Stimulated activated naive B cell treated with anti-CD40 and anti-IgM and Interleukin-4, amounts not matched to agents 10 μg/mL and 1 μg/mL and 100 μg/mL, for 72 hours (primary cell): ENCODE data around the gene ABCC6.
A peak's percentile ranks its signal among the peaks of the same experiment; 100 is the strongest.

Experiments used
- ATAC-seq, 2 donors: fragments of 150-1000 bp; cut with Tn5 transposase; replicated peaks; 2 replicates each; pipeline ENCODE4 v1.10.0; 2021; ENCODE audit warnings: moderate library complexity in 1 of 2
- DNase-seq: peaks from one replicate; pipeline ENCODE4 v3.0.0; 2021
- H3K27ac Mint-ChIP-seq: one replicate; pipeline ENCODE4 v1.8.0; 2022; ENCODE audit warnings: mild to moderate bottlenecking, mixed read lengths
- H3K27me3 Mint-ChIP-seq, 2 donors: one replicate each; pipeline ENCODE4 v1.8.0; 2022; ENCODE audit warnings: mixed read lengths in 2 of 2
- H3K36me3 Mint-ChIP-seq, 2 donors: one replicate each; pipeline ENCODE4 v1.8.0; 2022; ENCODE audit warnings: mixed read lengths in 2 of 2, mild to moderate bottlenecking in 1 of 2
- H3K4me1 Mint-ChIP-seq, 2 donors: one replicate each; pipeline ENCODE4 v1.8.0; 2022; ENCODE audit warnings: mixed read lengths in 2 of 2, mild to moderate bottlenecking in 1 of 2
- H3K4me3 Mint-ChIP-seq, 2 donors: one replicate each; pipeline ENCODE4 v1.8.0; 2022; ENCODE audit warnings: mild to moderate bottlenecking in 2 of 2, mixed read lengths in 2 of 2, moderate library complexity in 1 of 2
- H3K9me3 Mint-ChIP-seq, 2 donors: one replicate each; pipeline ENCODE4 v1.8.0; 2022; ENCODE audit warnings: mixed read lengths in 2 of 2, mild to moderate bottlenecking in 1 of 2

Gene ABCC6

GRCh38 chr16:16124974-16125373 is 98.3 kb downstream of the ABCC6 start:
- peak overlapping the region; percentile 37 for H3K27ac Mint-ChIP-seq
- DNase-seq, result no peak
- peaks cover 2 to 8% of the 10 kb centered on the region in 2 donors for H3K4me1 Mint-ChIP-seq
- peaks cover 5 to 9% of the 10 kb centered on the region in 2 donors for H3K9me3 Mint-ChIP-seq
- H3K36me3 Mint-ChIP-seq, result peaks cover 52 to 65% of the 10 kb centered on the region in 2 donors
- no peak for ATAC-seq
- no peaks in the 10 kb centered on the region for H3K27me3 Mint-ChIP-seq
- H3K4me3 Mint-ChIP-seq, result no peak overlapping the region

GRCh38 chr16:16124438-16124837 is 98.9 kb downstream of the ABCC6 start:
- Mint-ChIP-seq H3K36me3 (peaks cover 55 to 69% of the 10 kb centered on the region in 2 donors), H3K27ac (peak overlapping the region; percentile 37), H3K4me3 (no peak overlapping the region), H3K9me3 (peaks cover 5 to 9% of the 10 kb centered on the region in 2 donors), H3K27me3 (no peaks in the 10 kb centered on the region), H3K4me1 (peaks cover 2 to 8% of the 10 kb centered on the region in 2 donors)
- DNase-seq (no peak), ATAC-seq (no peak)

- no peak overlapping the region for H3K27ac Mint-ChIP-seq
- ATAC-seq, result no peak
- H3K4me3 Mint-ChIP-seq, result no peak overlapping the region
- H3K4me1 Mint-ChIP-seq, result peaks cover 0 to 2% of the 10 kb centered on the region in 2 donors
- H3K27me3 Mint-ChIP-seq, result no peaks in the 10 kb centered on the region
- peaks cover 66 to 80% of the 10 kb centered on the region in 2 donors for H3K36me3 Mint-ChIP-seq
- peaks cover 5 to 13% of the 10 kb centered on the region in 2 donors for H3K9me3 Mint-ChIP-seq
- DNase-seq, result no peak
Measured at GRCh38 chr16:16122264-16122663, 101.0 kb downstream of the ABCC6 start.

- H3K9me3 Mint-ChIP-seq, result peaks cover 5 to 13% of the 10 kb centered on the region in 2 donors
- DNase-seq (no peak), ATAC-seq (no peak)
- peaks cover 72 to 85% of the 10 kb centered on the region in 2 donors for H3K36me3 Mint-ChIP-seq
- H3K4me3 Mint-ChIP-seq, result no peak overlapping the region
- H3K27me3 Mint-ChIP-seq, result no peaks in the 10 kb centered on the region
- no peak overlapping the region for H3K27ac Mint-ChIP-seq
- H3K4me1 Mint-ChIP-seq, result no peaks in the 10 kb centered on the region
Measured at GRCh38 chr16:16121185-16121727, 102.0 kb downstream of the ABCC6 start.

GRCh38 chr16:16120382-16121184 is 102.7 kb downstream of the ABCC6 start:
- ATAC-seq, result no peak
- no peak for DNase-seq
- Mint-ChIP-seq H3K9me3 (peaks cover 5 to 13% of the 10 kb centered on the region in 2 donors), H3K36me3 (peaks cover 73 to 87% of the 10 kb centered on the region in 2 donors), H3K27me3 (no peaks in the 10 kb centered on the region), H3K4me1 (no peaks in the 10 kb centered on the region), H3K27ac (peak overlapping the region; percentile 32), H3K4me3 (no peak overlapping the region)

- H3K27ac Mint-ChIP-seq, result peak overlapping the region; percentile 32
- DNase-seq (no peak), ATAC-seq (no peak)
- H3K27me3 Mint-ChIP-seq, result no peaks in the 10 kb centered on the region
- no peak overlapping the region for H3K4me3 Mint-ChIP-seq
- peaks cover 5 to 13% of the 10 kb centered on the region in 2 donors for H3K9me3 Mint-ChIP-seq
- no peaks in the 10 kb centered on the region for H3K4me1 Mint-ChIP-seq
- peaks cover 75 to 90% of the 10 kb centered on the region in 2 donors for H3K36me3 Mint-ChIP-seq
Measured at GRCh38 chr16:16120044-16120381, 103.3 kb downstream of the ABCC6 start.

- no peak overlapping the region for H3K4me3 Mint-ChIP-seq
- H3K36me3 Mint-ChIP-seq, result peaks cover 71 to 89% of the 10 kb centered on the region in 2 donors
- ATAC-seq (no peak), DNase-seq (no peak)
- no peaks in the 10 kb centered on the region for H3K4me1 Mint-ChIP-seq
- H3K27ac Mint-ChIP-seq, result no peak overlapping the region
- H3K27me3 Mint-ChIP-seq, result no peaks in the 10 kb centered on the region
- peaks cover 0 to 4% of the 10 kb centered on the region in 2 donors for H3K9me3 Mint-ChIP-seq
Measured at GRCh38 chr16:16118337-16118736, 105.0 kb downstream of the ABCC6 start.

DNA sequence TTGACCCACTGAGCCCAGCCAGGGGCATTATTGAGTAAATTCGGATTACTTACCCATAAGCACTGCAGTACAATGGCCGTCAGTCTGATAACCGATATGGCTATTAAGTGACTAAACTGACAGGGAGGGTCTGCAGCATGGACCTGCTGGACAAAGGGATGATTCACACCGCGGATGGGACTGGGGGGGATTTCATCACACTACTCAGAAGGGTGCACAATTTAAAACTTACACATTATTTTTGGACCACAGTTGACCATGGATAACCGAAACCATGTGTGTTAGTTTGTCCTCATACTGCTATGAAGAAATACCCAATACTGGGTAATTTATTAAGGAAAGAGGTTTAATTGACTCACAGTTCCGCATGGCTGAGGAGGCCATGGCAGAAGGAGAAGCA is 106.5 kb downstream of the ABCC6 start:
- Mint-ChIP-seq H3K36me3 (peaks cover 66 to 86% of the 10 kb centered on the region in 2 donors), H3K9me3 (peaks cover 0 to 4% of the 10 kb centered on the region in 2 donors), H3K27ac (no peak overlapping the region), H3K27me3 (no peaks in the 10 kb centered on the region), H3K4me3 (no peak overlapping the region), H3K4me1 (no peaks in the 10 kb centered on the region)
- ATAC-seq (no peak), DNase-seq (no peak)

DNA sequence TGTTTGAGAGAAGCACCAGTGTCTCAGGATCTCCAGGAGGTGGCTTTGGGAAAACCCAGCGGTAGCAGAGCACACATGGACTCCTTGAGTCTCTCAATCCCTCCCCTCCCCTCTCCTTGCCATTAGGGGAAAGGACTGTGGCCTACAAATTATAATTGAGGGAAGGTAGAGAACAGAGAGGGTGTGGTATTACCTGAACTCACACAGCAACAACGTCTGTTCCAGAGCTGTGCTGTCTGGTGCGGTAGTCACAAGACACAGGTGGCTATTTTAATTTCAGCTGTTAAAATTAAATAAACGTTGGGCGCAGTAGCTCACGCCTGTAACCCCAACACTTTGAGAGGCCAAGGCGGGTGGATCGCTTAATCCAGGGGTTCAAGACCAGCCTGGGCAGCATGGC is 110.2 kb downstream of the ABCC6 start:
- peaks cover 72 to 87% of the 10 kb centered on the region in 2 donors for H3K36me3 Mint-ChIP-seq
- no peaks in the 10 kb centered on the region for H3K4me1 Mint-ChIP-seq
- no peak overlapping the region for H3K27ac Mint-ChIP-seq
- no peak for DNase-seq
- no peak overlapping the region for H3K4me3 Mint-ChIP-seq
- H3K9me3 Mint-ChIP-seq, result peaks cover 0 to 3% of the 10 kb centered on the region in 2 donors
- no peak for ATAC-seq
- H3K27me3 Mint-ChIP-seq, result no peaks in the 10 kb centered on the region

DNA sequence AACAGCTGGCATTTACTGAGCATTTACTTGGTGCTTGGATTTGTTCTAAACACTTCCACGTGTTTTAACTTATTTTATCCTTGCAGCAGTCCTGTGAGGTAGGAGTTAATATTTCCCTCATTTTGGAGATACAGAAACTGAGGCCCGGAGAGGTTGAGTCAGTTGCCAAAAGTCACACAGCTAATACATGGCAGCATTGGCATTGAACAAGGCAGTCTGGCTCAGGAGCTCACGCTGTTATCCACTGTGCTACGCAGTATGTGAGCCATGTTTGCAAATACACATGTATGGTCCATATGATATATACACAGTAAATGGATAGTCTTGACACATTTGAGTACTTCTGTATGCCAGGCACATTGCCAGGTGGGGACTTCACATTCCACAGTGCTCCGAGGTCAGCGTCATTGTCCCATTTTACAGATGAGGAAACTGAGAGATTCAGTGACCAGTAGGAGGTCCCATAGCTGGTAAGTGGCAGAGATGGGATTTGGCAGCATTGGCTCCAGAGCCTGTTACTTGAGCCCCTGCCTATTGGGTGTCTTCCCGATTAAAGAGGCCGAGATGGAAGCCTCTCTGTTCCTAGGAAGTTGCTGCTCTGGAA is 110.7 kb downstream of the ABCC6 start:
- ATAC-seq (no peak), DNase-seq (no peak)
- Mint-ChIP-seq H3K4me1 (no peaks in the 10 kb centered on the region), H3K27ac (no peak overlapping the region), H3K36me3 (peaks cover 67 to 86% of the 10 kb centered on the region in 2 donors), H3K4me3 (no peak overlapping the region), H3K9me3 (no peaks in the 10 kb centered on the region), H3K27me3 (no peaks in the 10 kb centered on the region)

- Mint-ChIP-seq H3K4me3 (no peak overlapping the region), H3K27ac (no peak overlapping the region), H3K4me1 (no peaks in the 10 kb centered on the region), H3K9me3 (no peaks in the 10 kb centered on the region), H3K27me3 (no peaks in the 10 kb centered on the region), H3K36me3 (peaks cover 64 to 81% of the 10 kb centered on the region in 2 donors)
- no peak for ATAC-seq
- no peak for DNase-seq
Measured at GRCh38 chr16:16111639-16112038, 111.7 kb downstream of the ABCC6 start.

DNA sequence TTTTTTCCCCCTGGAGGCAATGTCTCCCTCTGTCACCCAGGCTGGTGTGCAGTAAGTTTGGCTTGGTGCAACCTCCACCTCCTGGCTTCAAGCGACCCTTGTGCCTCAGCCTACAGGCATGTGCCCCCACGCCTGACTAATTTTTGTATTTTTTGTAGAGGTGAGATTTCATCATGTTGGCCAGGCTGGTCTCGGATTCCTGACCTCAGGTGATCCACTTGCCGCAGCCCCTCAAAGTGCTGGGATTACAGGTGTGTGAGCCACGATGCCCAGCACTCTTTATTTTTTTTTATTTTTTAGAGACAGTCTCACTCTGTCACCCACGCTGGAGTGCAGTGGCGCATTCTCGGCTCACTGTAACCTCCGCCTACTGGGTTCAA is 113.2 kb downstream of the ABCC6 start:
- no peak for ATAC-seq
- Mint-ChIP-seq H3K27me3 (no peaks in the 10 kb centered on the region), H3K27ac (peak overlapping the region; percentile 77), H3K4me1 (no peaks in the 10 kb centered on the region), H3K4me3 (no peak overlapping the region), H3K36me3 (peaks cover 55 to 76% of the 10 kb centered on the region in 2 donors), H3K9me3 (no peaks in the 10 kb centered on the region)
- no peak for DNase-seq

GRCh38 chr16:16109453-16110110 is 113.7 kb downstream of the ABCC6 start:
- Mint-ChIP-seq H3K27ac (peak overlapping the region; percentile 77), H3K36me3 (peaks cover 50 to 74% of the 10 kb centered on the region in 2 donors), H3K9me3 (no peaks in the 10 kb centered on the region), H3K4me3 (no peak overlapping the region), H3K27me3 (no peaks in the 10 kb centered on the region), H3K4me1 (no peaks in the 10 kb centered on the region)
- no peak for DNase-seq
- no peak for ATAC-seq

DNA sequence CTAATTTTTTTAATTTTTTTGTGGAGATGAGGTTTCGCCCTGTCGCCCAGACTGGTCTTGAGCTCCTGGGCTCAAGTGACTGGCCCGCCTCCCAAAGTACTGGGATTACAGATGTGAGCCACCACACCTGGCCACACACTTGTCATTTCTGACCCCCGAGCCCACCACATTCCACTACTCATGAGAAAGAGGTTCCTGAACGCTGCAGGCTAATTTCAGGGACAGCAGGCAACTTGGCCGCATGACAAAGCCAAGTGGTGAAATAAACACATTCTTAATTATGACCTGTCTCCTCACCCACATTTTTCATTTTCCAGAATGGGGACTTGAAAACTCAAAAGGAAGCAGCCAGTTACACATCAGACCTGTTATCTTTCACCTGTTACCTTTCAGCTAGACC is 114.5 kb downstream of the ABCC6 start:
- Mint-ChIP-seq H3K4me3 (no peak overlapping the region), H3K36me3 (peaks cover 53 to 72% of the 10 kb centered on the region in 2 donors), H3K4me1 (peaks cover 0 to 2% of the 10 kb centered on the region in 2 donors), H3K9me3 (no peaks in the 10 kb centered on the region), H3K27ac (no peak overlapping the region), H3K27me3 (no peaks in the 10 kb centered on the region)
- ATAC-seq (no peak), DNase-seq (no peak)
